HG03378 (cell line): ENCODE measurements around the gene BDH1.

Experiments used
- ATAC-seq: cut with Tn5 transposase; IDR thresholded peaks from one replicate; pipeline ENCODE4 v1.9.1; 2021; ENCODE audit warnings: mild to moderate bottlenecking, moderate library complexity; ENCODE audit not compliant: unreplicated experiment

BDH1 gene

DNA sequence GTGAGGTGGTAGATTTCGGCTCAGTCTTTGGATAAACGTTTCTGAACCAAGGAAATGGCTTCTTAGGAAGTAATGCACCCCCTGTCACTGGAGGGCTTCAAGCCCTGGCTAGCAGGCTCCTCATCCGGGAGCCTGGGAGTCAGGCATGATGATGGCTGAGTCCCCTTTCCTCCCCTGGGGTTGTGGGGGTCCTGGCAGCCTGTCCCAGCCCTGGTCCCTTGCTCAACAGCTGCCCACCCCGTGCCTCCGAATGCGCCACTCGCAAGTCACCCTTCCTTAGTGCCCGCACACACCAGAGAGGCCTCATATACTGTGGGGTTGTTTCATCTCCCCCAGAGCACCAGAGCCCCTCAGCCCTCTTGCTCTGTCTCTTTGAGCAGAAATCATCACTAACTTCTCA lies 48.2 kb downstream of the BDH1 start:
- ATAC-seq, result no peak

DNA sequence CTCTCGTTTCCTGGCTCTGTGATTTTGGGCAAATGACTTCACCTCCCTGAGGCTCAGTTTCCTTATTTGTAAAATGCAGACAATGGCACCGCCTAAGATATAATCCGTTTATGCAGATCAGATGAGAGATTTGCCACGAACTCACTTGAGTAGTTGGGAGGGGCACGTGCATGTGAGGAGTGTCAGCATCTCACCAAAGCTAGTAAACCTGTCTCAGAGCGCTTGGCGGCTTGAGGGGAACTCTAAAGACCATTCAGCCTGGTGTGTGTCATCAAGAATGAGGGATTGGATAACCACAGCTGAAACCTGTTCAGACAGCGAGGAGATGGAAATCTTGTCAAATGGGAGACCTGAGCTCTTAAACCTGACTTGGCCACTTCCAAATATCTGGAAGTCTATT lies 48.7 kb downstream of the BDH1 start:
- ATAC-seq, result no peak

DNA sequence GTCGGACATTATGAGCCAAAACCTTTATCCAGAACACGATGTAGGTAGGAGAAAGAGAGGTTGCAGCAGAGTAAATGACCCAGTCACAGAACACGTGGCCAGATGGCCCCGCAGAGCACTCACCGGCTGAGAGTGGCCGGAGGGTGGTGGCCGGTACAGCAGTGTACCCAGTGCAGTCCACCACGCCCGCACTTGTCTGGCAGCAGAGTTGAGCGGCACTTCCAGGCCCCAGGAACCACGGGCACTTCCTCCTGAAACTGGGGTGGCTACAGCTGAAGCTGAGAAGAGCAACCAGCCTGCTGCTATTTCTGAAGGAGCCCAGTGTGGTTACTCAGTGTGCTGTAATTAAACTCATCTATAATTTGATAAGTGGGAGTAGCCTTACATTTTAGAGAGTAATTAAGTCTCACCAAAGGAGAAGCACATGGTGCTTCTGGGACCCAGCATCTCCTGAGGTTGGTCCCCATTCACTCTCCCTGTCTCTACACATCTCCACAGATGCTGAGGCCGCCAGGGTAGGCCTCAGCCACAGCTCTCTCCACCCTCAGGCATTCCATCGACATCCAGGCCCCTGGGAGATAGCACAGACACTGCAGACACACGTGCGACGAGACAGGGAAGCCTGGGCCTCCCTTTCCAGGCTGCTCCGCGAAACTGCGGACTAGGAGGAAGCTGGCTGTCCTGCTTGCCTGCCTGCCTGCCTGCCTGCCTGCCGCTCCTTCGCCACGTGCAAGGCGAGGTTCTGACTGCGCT lies 49.8 kb downstream of the BDH1 start:
- ATAC-seq, result no peak

DNA sequence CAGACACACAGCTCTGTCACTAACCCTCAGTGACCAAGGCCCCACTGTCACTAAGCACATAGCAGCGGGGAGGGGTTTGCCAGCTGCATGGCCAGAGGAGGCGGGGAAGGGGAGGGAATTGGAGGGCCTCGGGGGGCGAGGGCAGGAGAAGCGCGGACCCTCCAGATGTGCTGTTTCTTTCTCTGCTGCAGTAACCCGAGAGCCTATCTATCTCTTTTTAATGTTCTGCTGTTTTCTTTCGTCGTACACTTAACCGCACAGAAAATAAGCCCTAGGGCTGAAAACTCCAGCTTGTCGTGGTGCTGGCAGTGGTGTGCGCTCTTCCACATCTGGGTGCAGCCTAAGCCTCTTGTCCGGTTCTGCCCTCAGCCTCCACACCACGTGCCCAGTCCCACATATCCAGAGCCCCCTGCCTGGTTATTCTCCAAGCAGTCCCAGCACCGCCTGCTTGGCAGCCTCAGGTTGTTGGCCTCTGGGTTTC lies 51.1 kb downstream of the BDH1 start:
- ATAC-seq, result no peak

DNA sequence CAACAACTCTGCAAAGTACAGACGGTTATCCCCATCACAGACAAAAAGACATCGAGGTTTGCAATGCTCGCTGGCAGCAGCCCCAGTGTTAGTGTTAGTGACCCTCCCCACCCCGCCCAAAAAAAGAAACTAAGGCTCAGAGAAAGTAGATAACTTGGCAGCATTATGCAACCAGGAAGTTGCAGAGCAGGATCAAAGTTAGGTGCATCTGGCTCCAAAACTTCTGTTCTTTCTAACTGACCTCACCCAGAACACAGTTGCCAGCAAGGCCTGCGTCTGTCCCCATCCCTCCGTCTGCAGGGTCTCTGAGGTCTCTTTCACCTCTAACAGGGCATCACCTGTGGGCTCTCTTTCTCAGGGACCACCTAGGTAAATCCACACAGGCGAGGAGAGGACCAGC lies 51.5 kb downstream of the BDH1 start:
- ATAC-seq, result no peak

DNA sequence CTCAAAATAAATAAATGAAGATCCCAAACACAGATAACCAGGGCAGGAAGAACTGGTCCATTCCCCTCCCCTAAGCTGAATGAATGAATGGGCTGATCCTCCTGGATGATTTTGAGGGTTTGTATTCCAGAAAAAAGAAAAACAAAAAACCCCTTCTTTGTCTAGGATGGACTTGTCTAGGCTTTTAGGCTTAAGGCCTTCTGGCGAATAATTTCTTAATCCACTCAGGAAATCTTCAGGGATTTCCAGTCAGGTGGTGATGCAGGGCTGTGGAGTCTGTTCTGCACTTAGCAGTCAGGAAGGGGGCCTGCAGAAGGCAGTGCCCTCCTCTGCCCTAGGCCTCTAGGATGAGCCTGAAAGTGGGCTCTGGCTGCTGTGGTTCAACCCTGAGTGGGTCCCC lies 52.1 kb downstream of the BDH1 start:
- no peak for ATAC-seq

DNA sequence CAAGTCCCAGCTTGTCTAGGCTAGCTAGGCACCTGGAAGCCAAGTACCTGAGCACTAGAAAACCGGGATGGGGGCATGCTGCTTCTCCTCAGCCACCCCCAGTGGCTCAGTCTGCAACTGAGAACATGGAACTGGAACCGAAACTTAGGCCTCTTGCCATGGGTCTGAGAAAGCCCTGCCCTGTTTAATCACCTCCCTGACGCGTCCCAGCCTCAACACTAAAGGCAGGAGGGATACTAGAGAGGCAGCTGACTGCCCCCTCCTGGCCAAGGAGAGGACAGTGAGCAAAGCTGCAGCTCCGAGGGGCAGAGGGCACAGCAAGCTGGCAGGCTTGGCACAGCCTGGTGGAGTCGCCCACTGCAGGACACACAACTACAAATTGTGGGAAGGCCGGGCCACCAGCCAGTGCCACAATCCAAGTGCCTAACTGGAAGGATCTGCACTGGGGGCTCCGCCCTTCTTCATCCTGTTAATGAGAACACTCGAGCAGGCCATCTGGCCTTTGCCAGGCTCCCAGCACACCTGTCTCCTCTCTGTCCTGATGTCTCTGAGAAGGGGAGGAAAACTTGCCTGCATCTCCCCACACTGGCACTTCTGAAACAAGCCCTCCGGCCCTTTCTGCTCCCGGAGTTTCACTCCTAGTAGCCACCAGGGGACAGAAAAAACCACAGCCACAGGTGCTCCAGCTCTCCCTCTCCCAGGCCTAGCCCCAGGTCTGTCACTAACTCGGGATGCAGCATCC lies 53.7 kb downstream of the BDH1 start:
- ATAC-seq, result peak; percentile 68

DNA sequence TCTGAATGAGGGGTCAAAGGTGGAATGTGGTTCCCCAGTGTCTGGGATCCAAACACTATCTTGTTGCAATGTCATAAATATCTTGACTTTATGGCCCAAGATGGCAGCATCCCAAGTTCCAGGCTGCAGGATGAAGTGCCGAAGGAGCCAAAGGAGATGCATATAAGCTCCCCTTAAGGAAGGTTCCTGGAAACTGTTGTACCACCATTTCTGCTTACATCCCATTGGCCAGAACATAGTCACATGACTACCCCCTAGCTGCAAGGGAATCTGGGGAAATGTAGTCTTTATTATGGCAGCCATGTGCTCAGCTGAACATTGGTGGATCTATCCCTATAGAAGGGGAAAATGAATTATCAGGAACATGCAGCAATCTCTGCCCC lies 54.3 kb downstream of the BDH1 start:
- ATAC-seq, result no peak

DNA sequence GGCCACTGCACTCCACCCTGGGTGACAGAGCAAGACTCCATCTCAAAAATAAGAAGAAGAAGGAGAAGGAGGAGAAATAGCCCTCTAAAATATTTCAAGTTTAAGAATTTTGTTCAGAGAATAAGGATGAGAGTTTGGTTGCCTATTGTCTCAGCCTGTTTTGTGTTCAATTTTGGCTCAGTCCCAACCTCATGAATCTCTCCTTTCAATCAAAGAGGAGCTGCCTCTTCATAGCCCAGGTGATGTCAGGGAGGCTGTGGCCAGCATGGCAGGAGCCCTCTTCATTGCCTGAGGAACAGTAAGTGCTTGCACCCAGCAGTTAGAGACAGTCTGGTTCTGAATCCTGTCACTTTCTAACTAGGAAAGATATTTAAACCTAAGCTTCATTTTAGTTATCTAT lies 55.0 kb downstream of the BDH1 start:
- no peak for ATAC-seq

DNA sequence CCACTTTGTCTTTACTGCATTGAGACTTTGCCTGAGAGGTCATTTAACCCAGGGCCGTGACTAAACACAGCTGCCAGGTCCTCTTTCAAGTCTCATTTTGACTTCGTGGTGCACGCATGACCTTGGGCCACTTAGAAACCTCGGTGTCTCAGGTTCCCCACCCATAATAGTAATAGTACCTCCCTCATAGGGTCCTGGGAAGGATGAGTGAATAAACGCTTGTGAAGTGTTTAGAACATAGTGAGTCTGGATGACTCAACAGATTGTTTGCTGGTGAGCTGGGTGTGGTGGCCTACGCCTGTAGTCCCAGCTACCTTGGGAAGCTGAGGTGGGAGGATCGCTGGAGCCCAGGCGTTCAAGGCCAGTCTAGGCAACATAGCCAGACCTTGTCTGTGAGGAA lies 56.3 kb downstream of the BDH1 start:
- no peak for ATAC-seq

DNA sequence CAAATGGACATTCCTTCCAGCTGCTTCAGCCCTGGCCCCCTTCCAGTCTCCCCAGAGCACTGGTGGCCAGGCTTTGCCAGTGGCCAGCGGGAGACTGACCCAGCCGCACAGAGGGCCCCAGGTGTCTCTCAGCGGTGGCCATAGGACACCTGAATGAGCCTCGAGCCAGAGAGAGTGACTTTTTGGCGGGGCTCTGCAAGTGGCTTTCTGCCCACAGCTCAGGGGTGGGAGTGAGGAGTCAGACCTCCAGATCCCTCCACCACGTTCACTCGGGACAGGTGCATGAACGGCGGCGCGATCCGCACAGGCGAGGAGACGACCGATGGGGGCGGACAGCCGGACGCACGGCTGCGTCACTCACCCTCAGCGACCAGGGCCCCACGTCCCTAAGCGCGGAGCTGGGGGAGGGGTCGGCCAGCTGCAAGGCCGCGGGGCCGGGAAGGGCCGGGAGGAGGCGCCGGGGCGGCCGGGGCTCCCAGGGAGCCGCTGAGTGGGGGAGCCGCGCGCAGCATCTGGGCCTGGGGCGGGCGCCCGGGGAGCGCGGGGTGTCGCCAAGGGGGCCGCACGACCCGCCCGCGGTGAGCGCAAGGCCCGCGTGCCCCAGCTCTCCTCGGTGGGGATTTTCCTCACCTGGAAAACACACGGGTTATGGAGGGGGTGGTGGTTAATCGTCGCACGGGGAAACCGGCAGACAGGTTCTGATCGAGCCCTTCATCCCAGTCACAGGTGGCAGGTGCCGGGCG lies 57.1 kb downstream of the BDH1 start:
- ATAC-seq, result no peak

DNA sequence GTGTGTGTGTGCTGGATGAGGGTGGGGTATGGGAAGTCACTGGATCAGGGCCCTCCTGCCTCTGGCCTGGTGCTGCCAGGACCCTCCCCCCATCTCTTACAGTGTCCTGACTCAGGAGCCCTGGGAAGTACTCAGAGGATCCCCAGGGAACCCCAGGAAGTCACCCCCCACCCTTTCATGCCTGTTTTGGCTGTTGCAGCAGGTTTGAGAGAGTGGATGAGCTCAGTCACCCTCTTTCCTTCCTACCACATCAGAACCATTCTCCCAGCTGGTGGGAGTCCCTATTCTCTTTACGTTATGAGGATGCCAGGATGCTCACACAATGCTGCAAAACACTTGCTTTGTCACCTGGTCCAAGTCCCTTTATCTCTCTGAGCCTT lies 59.0 kb downstream of the BDH1 start:
- no peak for ATAC-seq

DNA sequence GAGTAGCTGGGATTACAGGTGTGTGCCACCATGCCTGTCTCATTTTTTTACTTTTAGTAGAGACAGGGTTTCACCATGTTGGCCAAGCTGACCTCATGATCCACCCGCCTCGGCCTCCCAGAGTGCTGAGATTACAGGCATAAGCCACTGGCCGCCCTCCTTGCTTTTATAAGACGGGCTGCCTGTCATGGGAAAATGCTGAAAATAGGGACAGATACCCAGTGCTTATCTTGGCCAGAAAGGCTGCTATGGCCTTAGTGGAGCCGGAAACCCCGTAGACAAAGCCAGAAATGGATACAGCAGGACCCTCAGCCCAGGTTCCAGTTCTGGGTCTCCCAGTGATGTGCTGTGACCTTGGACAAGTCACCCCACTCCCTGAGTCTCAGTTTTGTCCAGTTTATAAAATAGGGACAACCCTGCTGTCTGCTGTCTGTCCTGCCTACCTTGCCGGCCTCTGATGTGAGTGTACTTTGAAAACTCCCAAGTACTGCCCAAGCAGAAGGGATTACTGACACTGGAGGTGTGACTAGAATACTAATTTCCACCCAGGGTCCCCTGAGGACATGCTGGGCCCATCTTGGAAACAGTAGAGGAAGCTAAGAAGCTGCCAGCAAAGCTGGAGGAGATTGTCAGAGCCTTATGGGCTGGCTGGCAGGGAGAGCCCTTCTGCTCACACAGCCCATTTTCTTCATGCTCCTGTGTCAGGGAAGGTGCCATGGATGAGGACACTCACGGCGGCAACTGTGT lies 59.6 kb downstream of the BDH1 start:
- no peak for ATAC-seq

DNA sequence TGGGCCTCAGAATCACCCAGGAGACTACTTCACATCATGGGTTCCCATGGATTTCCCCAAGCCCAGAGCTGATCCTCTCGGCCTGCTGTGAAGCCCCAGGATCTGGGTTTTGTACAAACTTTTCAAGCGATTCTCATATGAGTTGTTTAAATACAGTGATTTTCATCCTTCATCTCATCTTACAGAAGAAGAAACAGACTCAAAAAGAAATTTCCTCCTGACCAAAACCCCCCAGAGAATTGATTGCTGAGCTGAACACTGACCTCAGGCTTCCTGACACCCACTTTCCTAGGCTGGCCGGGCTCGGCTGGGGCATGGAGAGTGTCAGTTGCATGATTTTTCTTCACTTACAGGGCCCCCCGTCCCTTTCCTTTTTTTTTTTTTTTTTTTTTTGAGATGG lies 60.3 kb downstream of the BDH1 start:
- ATAC-seq, result no peak

DNA sequence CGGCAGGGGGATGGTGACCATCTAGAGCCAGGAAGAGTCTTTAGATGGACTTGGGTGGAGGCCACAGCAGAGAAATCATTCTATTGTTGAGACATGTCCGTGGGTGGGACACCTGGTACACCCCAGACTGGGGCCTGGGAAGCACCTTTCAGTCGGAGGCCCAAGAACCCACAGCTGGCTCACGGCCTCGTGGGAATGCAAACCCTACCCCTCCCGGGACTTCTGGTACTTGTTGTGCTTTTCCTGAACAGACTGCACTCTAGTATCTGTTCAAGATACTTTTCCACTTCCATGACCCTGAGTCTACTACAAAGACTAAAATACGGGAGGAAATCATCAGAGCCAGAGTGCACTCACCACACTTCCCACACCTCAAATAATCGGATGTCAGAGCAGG lies 60.7 kb downstream of the BDH1 start:
- no peak for ATAC-seq

DNA sequence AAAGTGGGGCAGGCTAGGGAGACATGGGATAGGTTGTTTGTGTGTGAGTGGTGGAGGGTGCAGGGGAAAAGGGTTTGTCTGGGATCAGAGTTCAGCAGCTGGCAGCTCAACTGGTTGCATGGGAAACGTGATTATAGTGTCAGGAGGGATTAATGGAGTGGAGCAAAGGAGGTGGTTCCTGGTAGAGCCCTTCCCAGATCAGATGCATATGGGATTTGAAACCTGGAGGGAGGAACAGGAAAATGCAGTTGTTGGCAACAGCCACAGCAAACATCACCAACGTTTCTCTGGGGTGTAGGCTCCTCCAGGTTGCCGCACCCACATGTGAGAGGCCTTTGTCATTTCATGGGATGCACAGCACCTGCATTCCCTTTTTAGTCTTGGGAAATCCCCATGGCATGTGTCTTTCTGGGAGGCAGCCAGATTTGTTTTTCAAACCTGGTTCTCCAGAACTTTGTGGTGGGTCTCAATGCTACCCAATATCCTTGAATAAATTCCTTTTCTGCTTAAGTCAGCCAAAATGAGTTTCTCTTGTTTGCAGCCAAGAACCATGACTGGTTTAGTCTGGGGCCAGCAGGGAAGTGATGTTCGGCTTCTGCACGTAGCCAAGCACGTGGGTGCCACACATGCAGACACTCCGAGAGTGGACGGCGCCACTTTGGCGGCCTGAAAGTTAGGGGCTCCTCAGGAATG lies 61.3 kb downstream of the BDH1 start:
- no peak for ATAC-seq

DNA sequence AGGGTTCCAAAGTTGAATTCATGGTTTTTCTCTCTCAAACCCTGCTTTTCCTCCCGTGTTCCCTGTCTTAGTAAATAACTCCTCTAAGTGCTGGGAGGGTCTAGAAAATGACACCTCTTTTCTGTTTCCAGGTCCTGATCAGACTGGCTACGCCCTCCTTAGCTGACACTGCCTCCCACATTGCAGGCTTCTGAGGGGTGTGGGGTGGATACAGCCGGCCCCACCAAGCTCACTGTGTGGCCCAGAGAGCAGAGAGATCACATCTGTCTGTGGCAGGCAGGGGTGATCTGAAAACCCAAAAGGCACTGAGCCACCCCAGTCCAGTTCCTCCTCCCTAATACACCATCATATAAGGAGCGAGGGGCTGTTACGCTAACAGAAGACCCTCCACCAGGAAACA lies 62.7 kb downstream of the BDH1 start:
- no peak for ATAC-seq

DNA sequence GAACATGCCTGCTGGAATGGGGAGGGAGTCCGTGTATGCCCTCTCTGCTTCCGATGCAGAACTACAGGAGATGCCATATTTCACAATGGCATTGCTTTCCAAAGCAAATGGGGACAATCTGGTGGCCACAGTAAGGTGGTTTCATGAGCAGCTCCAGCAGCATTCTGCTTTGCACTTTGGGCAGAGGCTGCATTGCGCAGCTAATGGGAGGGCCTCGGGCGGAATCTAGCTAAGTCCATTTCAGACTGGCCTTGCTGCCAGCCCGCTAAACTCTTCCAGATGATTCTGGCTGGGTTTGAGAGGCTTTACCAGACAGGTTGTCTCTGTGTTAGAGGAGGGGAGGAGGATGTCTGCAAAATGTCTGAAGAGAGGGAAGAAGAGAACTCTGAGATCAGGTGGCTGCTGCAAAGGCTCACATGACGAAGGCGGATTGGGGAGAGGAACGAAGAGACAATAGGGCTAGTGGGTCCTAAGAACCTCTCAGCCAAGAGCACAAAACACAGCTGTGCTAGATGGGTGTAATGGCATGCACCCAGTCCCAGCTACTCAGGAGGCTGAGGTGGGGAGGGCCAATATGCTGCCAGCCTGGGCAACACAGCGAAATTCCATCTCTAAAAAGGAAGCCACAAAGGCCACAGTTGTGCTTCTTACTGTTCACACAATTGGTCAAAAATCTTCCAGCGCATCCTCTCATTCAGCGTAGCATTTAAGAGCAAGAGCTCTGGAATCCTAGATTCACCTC lies 63.7 kb downstream of the BDH1 start:
- ATAC-seq, result no peak

DNA sequence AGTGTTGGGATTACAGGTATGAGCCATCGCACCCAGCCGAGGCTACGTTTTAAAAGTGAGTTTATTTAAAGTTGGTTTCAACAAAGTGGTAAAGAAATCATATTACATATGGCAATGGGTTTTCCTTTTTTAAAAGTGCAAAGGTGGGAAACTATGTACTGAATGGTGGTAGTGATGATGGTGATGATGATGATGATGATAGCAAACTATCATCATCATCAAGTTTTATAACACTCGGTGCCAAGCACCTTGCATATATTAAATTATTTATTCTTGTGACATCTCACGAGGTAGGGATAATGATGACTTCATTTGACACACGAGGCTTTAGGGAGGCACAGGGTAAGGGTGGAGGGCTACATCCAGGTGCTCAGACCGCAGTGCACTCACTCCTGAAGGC lies 64.3 kb downstream of the BDH1 start:
- ATAC-seq, result no peak
